Nephron progenitor cell (in vitro differentiated cells): ENCODE data around the gene RHOJ.

ENCODE experiments used
- DNase-seq: peaks from one replicate; pipeline ENCODE4 v3.0.0; 2021
- H3K27ac Mint-ChIP-seq: 2 replicates; pipeline ENCODE4 v1.8.0; 2021; ENCODE audit warnings: mild to moderate bottlenecking, moderate library complexity, mixed read lengths
- H3K27me3 Mint-ChIP-seq: 2 replicates; pipeline ENCODE4 v1.8.0; 2021; ENCODE audit warnings: mild to moderate bottlenecking, low read depth, mixed read lengths; ENCODE audit not compliant: poor library complexity
- H3K36me3 Mint-ChIP-seq: 2 replicates; pipeline ENCODE4 v1.8.0; 2021; ENCODE audit warnings: low read depth, mixed read lengths
- H3K4me1 Mint-ChIP-seq: 2 replicates; pipeline ENCODE4 v1.8.0; 2021; ENCODE audit warnings: mixed read lengths
- H3K4me3 Mint-ChIP-seq: 2 replicates; pipeline ENCODE4 v1.8.0; 2021; ENCODE audit warnings: mild to moderate bottlenecking, moderate library complexity, mixed read lengths
- H3K9me3 Mint-ChIP-seq: 2 replicates; pipeline ENCODE4 v1.8.0; 2021; ENCODE audit warnings: mild to moderate bottlenecking, moderate library complexity, mixed read lengths
- CTCF ChIP-seq: fragments of 200-600 bp; sonication (generic); IDR thresholded peaks from 2 replicates; pipeline ENCODE4 v1.5.0; 2021; ENCODE audit warnings: antibody characterized with exemption

RHOJ gene

GRCh38 chr14:63167044-63167443, 37.2 kb upstream of the RHOJ start:
- H3K9me3 Mint-ChIP-seq = peaks cover 19% of the 10 kb centered on the region
- no peaks in the 10 kb centered on the region for H3K36me3 Mint-ChIP-seq
- H3K27ac Mint-ChIP-seq = no peak overlapping the region
- H3K4me1 Mint-ChIP-seq = no peaks in the 10 kb centered on the region
- DNase-seq = no peak
- H3K4me3 Mint-ChIP-seq = no peak overlapping the region
- no peak for TF ChIP-seq CTCF
- no peaks in the 10 kb centered on the region for H3K27me3 Mint-ChIP-seq

GRCh38 chr14:63174760-63175191, 29.5 kb upstream of the RHOJ start:
- Mint-ChIP-seq H3K36me3 (no peaks in the 10 kb centered on the region), H3K27me3 (peaks cover 4% of the 10 kb centered on the region), H3K4me3 (no peak overlapping the region), H3K4me1 (no peaks in the 10 kb centered on the region), H3K27ac (no peak overlapping the region), H3K9me3 (no peaks in the 10 kb centered on the region)
- DNase-seq = peak; percentile 20
- peak; percentile 81 for TF ChIP-seq CTCF

- Mint-ChIP-seq H3K27ac (no peak overlapping the region), H3K4me3 (no peak overlapping the region), H3K27me3 (peaks cover 8% of the 10 kb centered on the region), H3K4me1 (no peaks in the 10 kb centered on the region), H3K36me3 (no peaks in the 10 kb centered on the region), H3K9me3 (no peaks in the 10 kb centered on the region)
- DNase-seq = no peak
- TF ChIP-seq CTCF = no peak
Measured at GRCh38 chr14:63175531-63175930, 28.7 kb upstream of the RHOJ start.

- Mint-ChIP-seq H3K4me1 (no peaks in the 10 kb centered on the region), H3K27me3 (peaks cover 9% of the 10 kb centered on the region), H3K4me3 (no peak overlapping the region), H3K27ac (no peak overlapping the region), H3K9me3 (peaks cover 12% of the 10 kb centered on the region), H3K36me3 (no peaks in the 10 kb centered on the region)
- no peak for TF ChIP-seq CTCF
- no peak for DNase-seq
Measured at GRCh38 chr14:63178912-63179311, 25.3 kb upstream of the RHOJ start.

- TF ChIP-seq CTCF = no peak
- H3K27me3 Mint-ChIP-seq = peaks cover 9% of the 10 kb centered on the region
- H3K27ac Mint-ChIP-seq = no peak overlapping the region
- H3K4me3 Mint-ChIP-seq = no peak overlapping the region
- H3K4me1 Mint-ChIP-seq = no peaks in the 10 kb centered on the region
- no peaks in the 10 kb centered on the region for H3K36me3 Mint-ChIP-seq
- DNase-seq = no peak
- peaks cover 12% of the 10 kb centered on the region for H3K9me3 Mint-ChIP-seq
Measured at GRCh38 chr14:63179383-63179782, 24.9 kb upstream of the RHOJ start.

GRCh38 chr14:63180011-63180410, 24.2 kb upstream of the RHOJ start:
- DNase-seq = no peak
- Mint-ChIP-seq H3K4me3 (no peak overlapping the region), H3K27ac (no peak overlapping the region), H3K9me3 (peaks cover 12% of the 10 kb centered on the region), H3K36me3 (no peaks in the 10 kb centered on the region), H3K27me3 (peaks cover 9% of the 10 kb centered on the region), H3K4me1 (no peaks in the 10 kb centered on the region)
- TF ChIP-seq CTCF = no peak
